Stimulated activated CD4-positive, alpha-beta T cell treated with anti-CD3 and anti-CD28 coated beads, Interleukin-12 subunit alpha, Interleukin-12 subunit beta, amount 100 ng/mL, for 4 hours (primary cell): ENCODE results near the gene THSD4.
"Not testable (repeated sequence)": the region's sequence is repeated elsewhere in the genome, so short reads cannot be mapped to it uniquely, and the experiment has no call there.

Source experiments
- DNase-seq: peaks from one replicate; pipeline ENCODE4 v3.0.0-alpha.2; 2020

The THSD4 gene

GRCh38 chr15:71197620-71198019 lies 82.3 kb downstream of the THSD4 start:
- DNase-seq, result no peak

- no peak for DNase-seq
These were observed 83.6 kb downstream of the THSD4 start for GRCh38 chr15:71198846-71199245.

- DNase-seq, result no peak
These were observed 84.4 kb downstream of the THSD4 start for GRCh38 chr15:71199384-71200351.

DNA sequence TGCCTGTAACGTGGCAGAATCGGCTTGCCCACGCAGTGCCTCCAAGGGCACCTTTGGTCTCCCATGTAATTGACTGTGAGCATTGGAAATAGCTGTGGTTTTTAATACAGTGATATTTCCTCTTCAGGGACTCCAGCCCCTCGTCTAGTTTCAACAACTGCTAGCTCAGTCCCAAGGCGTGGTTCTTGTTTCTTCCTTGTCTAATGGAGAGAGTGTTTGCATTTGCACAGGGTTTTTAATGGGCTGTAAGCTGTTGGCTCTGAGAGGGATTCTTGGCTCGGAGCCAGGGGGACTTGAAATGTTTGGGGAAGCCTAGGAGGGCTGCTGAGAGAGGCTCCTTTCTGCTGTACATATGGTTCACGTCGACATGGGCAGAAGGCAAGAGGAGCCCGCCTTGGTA lies 86.2 kb downstream of the THSD4 start:
- DNase-seq, result no peak

- DNase-seq, result no peak
These were observed 87.4 kb downstream of the THSD4 start for GRCh38 chr15:71202712-71203111.

- DNase-seq, result no peak
These were observed 88.6 kb downstream of the THSD4 start for GRCh38 chr15:71203586-71204474.

DNA sequence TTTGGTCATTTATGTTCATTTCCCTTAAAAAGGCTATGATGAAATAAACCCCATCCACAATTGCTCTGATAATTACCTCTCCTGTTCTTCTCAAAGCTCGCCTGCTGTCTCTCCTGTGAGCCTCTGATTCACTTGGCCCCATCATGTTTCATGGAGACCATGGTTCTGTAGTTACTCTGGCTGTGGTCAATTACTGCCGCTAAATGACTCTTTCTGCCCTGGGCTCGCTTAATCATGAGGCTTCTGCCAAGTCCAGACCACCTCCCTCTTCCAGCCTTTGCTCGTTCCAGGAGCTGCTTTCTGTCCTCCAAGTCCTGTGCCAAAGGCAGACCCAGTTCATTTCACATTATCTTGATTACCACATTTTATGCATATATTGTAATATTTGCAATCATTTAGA lies 91.9 kb downstream of the THSD4 start:
- no peak for DNase-seq

GRCh38 chr15:71212146-71212545 lies 96.9 kb downstream of the THSD4 start:
- no peak for DNase-seq

- not testable (repeated sequence) for DNase-seq
These were observed 98.7 kb downstream of the THSD4 start for GRCh38 chr15:71213943-71214342.

DNA sequence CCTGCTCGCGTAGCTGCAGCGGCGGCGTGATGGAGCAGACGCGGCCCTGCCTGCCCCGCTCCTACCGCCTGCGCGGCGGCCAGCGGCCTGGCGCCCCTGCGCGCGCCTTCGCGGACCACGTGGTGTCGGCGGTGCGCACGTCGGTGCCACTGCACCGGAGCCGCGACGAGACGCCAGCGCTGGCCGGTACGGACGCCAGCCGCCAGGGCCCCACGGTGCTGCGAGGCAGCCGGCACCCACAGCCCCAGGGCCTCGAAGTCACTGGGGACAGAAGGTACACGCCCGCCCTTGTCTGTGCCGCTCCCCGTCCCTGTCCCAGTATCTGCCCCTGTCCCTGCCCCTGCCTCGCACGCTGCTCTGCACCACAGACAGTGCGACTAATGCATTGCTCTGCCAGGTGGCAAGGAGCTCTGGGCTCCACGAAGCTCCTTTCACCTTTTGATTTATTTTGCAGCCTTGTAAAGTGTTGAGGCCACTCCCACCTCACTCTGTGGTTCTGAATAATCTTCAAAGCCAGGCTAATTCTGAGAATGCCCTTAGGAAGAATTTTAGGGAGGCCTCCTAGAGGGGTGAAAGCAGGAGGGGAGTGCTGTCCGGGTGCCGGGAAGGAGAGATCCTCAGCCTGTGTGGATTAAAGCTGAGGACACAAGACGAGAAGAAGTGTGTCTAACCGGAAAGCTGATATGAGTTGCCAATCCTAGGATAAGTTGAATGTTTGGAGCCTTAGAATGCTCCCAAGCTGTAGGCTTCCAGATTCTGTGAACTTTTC lies 100.0 kb downstream of the THSD4 start:
- no peak for DNase-seq

DNA sequence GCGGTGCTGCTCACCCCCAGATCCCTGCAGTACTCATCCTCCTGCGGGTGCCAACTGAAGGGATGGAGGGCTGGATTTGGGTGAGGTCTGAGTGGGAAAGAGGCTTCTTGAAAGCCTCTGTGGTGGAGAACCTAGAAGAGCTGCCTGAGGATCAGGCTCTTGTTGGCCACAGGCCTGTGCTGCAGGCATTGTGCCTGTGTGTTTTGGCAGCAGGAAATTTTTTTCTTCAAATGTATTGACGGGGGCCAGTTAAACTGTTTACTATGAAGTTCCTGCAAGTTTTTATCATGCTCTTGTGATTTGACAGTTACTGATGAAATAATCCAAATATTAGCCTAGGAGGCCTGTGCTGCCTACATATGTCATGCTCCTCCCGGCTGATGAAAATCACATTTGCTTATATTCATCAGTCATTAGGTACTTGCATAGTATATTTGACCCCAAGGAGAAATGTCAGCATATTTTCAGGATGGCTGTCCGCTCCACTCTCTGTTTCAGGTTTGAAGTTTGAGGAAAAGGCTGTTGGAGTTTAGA lies 103.1 kb downstream of the THSD4 start:
- no peak for DNase-seq

DNA sequence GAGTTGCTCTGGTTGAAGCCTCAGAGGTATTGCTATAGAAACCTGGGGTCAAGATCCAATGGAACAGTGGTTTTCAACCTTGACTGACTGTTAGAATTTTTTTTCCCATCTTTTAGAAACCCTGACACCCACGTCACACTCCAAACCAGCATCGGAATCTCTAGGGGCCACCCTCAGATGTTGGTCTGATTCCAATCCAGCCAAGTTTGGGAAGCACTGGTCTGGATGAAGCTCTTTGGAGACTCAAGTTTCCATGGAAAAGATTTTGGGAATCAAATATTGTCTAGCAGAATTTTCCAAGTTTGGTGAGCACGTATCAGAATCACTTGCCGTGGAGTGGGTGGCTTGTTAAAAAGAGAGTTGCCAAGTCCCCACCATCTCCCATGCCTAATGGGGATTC lies 103.8 kb downstream of the THSD4 start:
- no peak for DNase-seq

DNA sequence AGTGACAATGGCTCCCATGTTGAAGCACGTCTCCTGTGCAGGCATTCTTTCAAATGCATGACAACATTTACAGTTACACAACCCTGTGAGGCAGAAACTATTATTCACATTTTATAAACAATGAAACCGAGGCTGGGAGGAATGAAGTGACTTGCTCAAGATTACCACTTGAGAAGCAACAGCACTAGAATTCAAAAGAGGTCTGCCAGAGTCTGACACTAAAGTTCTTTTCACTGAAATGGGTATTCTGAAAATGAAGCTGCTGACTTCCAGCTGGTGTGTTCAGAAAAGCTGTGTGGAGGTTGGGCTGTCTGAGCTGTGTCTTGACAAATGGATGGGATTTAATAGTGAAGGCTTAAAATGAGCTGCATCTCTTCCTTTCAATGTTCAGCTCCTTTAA lies 104.4 kb downstream of the THSD4 start:
- DNase-seq, result no peak

DNA sequence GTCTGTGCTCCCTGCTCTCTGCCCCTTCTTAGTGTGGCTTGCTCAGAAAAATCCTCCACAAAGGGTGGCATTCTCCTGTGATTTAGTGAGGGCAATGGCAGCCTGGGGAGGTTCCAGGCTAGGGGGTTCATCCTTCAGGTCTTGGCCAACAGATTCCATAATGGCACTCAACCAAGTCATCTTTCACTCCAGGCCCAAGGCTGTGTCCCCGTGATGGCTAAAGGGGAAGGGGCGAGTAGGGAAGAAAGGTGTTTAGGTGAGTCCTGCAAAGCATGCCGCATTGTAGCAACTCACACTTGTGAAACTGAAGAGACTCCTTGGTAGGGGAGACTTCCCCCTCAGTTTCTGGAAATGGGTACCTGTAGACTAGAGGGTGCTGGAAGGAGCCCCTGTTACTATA lies 105.6 kb downstream of the THSD4 start:
- DNase-seq, result no peak

DNA sequence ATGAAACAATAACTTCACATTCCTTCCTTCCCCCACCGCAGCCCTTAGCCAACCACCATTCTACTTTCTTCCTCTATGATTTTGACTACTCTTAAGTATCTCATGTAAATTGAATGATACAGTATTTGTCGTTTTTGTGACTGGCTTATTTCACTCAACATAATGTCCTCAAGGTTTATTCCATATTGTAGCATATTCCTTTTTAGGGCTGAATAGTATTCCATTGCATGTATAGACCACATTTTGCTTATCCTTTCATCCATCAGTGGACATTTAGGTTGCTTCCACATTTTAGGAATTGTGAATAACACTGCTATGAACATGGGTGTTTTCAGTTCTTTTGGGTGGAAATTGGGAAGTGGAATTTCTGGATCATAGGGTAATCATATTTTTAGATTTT lies 106.1 kb downstream of the THSD4 start:
- DNase-seq, result no peak

- no peak for DNase-seq
These were observed 108.2 kb downstream of the THSD4 start for GRCh38 chr15:71223516-71223915.

DNA sequence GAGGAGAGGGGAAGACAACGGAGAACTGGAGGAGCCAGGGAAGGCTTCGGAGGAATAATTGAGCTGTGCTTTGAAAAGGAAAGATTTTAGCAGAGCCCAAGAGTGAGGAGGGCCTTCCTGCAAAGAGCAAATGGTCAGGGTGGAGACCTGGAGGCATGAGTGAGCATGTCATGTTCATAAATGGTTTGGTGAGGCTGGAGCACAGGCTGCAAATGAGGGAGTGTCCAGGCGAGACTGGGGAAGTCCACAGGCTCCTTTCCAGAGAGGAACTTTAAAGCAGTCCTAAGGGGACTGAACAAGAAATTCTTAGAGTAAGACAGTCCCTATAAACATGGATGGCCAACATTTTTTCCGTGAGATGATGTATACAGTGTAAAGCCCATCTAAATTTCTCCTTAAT lies 108.8 kb downstream of the THSD4 start:
- no peak for DNase-seq

DNA sequence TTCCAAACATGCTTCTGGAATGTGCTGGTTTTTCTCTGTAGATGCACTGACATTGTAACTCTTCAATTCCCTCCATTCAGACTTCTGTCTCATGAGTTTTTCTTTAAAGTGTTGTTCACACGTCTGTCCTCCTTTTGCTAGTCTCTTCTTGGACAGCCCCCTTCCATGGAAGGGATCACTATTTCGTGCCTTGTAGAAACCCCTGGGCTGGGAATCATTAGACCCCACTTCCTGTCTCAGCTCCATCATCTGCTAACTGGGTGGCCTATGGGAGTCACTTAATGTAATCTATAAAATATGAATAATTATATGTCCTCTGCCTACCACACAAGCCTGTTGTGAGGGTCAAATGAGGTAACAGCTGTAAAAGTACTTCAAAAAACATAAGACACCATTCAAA lies 110.6 kb downstream of the THSD4 start:
- no peak for DNase-seq

GRCh38 chr15:71226536-71227455 lies 111.5 kb downstream of the THSD4 start:
- DNase-seq, result no peak

DNA sequence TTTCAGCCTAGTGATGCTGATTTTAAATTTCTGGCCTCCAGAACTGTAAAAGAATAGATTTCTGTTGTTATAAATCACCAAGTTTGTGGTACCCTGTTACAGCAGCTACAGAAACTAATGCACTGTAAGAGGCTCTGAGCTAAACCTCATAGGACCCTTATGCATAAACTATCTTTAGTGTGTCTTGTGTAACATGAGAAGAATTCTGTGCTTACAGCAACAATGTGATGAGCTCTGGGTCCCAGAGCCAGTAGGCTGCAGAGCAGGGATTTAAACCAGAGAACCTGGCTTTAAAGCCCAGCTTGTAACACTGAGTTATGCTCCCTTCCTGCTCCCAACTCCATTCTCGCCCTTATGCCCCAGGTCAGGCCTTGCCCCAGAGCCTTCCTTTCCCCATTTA lies 113.1 kb downstream of the THSD4 start:
- DNase-seq, result no peak

- DNase-seq, result no peak
These were observed 115.0 kb downstream of the THSD4 start for GRCh38 chr15:71230303-71230702.

- DNase-seq, result no peak
These were observed 116.5 kb downstream of the THSD4 start for GRCh38 chr15:71231758-71232157.
